ENCODE data around the gene GH1.
"Not testable (repeated sequence)": the region's sequence is repeated elsewhere in the genome, so short reads cannot be mapped to it uniquely, and the experiment has no call there.

GH1 gene

DNA sequence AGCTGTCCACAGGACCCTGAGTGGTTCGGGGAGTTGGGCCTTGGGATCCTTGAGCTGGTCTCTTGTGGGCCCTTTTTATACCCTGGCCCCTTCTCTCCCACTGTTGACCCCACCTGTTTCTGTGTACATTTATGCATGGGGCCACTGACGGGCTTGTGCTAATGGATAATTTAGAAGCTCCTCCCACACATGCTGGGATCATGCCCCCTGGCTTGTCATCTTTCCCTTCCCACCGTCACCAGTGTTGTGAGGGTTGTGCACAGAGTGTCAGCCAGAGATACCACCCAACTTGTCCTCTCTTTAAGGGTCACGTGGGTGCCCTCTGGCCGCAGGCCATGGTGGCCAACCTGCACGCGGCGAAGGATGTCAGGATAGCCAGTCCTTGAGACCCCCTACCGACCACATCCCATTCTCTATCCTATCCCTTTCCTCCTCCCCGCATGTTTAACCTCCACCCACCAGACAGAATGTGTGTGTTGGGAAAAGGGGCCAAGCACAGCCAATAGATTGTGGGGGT lies at the start of gene GH1:
TSS of gene GH1 (minus strand) at position 51 of the 517 bp plus-strand sequence. CDS start 63 bp downstream, outside the sequence.
- not testable (repeated sequence) for H3K27me3 ChIP-seq (ENCODE audit: control insufficient read depth, insufficient read depth, low read length); H3K4me3 ChIP-seq (ENCODE audit: low read length); H3K9ac ChIP-seq (ENCODE audit: low read length); H3K9me3 ChIP-seq (ENCODE audit: control insufficient read depth, low read length); H3K4me1 ChIP-seq (ENCODE audit: control insufficient read depth, insufficient read depth, low read length); H3K36me3 ChIP-seq (ENCODE audit: control insufficient read depth, insufficient read depth, low read length)

DNA sequence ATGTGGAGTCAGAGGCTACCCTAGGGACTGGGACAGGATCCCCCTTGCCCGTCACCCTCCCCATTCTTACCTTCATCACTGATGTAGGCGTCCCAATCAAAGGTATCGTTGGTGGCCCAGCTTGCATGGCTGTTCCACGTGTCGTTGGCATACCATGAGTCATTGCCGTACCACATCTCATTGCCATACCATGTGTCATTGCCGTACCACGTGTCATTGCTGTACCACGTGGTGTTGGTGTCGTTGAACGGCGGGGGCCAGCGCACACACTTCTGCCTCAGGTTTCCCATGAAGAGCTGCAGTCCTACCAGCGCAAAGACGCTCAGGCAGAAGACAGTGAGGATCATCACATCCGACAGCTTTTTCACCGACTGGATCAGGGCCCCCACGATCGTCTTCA lies 49.3 kb upstream of the GH1 start:
- no peaks in the 10 kb centered on the region for H3K36me3 ChIP-seq (ENCODE audit: control insufficient read depth, insufficient read depth, low read length)
- H3K4me3 ChIP-seq (ENCODE audit: low read length) = no peak overlapping the region
- no peaks in the 10 kb centered on the region for H3K9me3 ChIP-seq (ENCODE audit: control insufficient read depth, low read length)
- H3K27me3 ChIP-seq (ENCODE audit: control insufficient read depth, insufficient read depth, low read length) = no peaks in the 10 kb centered on the region
- no peaks in the 10 kb centered on the region for H3K4me1 ChIP-seq (ENCODE audit: control insufficient read depth, insufficient read depth, low read length)
- H3K9ac ChIP-seq (ENCODE audit: low read length) = no peak overlapping the region

DNA sequence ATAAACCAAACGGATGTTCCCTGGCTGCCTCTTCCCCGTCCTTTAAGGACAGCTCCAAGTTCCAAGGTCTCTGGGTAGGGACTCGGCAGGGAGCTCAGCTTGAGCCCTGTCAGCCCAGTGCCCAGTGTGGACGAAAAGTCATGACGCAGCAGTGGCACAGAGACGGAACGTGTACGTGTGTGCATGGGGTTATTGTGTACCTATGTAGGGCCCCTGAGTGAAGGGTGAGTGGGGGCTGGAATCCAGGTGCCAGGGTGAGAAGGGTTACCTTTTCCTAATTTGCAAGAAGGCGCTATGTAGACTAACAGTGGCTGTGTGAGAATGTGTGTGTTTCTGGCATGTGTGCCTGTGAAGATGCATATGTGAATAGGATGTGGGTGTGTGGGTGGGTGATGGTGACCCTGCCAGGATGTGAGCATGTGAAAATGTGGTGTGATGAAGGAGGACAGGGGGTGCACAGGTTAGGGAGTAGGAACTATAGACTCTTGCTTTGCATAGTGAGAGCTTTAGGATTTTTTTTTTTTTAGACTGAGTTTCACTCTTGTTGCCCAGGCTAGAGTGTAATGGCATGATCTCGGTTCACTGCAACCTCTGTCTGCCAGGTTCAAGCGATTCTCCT lies 48.1 kb upstream of the GH1 start:
- Histone ChIP-seq H3K27me3 (ENCODE audit: control insufficient read depth, insufficient read depth, low read length) (no peaks in the 10 kb centered on the region), H3K4me1 (ENCODE audit: control insufficient read depth, insufficient read depth, low read length) (peaks cover under 1% of the 10 kb centered on the region), H3K4me3 (ENCODE audit: low read length) (no peak overlapping the region), H3K36me3 (ENCODE audit: control insufficient read depth, insufficient read depth, low read length) (no peaks in the 10 kb centered on the region), H3K9ac (ENCODE audit: low read length) (no peak overlapping the region), H3K9me3 (ENCODE audit: control insufficient read depth, low read length) (no peaks in the 10 kb centered on the region)

DNA sequence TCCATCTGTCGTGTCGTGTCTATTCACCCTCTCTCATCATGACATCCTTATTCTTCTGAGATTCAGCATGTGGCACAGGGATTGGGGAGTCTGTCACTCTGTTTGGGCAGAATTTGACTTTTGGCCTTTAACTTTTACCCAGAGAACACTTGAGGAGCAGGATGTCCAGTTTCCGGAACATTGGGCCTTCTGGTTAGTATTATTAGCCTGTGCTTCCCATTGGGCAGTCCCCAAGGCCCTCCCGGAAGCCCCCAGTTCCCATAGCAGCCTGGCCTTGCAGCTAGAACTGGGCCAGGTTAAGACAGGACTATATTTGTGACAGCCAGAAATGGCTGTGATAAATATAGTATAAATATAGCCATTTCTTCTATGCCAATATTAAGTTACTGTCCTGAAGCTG lies 44.5 kb upstream of the GH1 start:
- no peaks in the 10 kb centered on the region for H3K27me3 ChIP-seq (ENCODE audit: control insufficient read depth, insufficient read depth, low read length)
- no peaks in the 10 kb centered on the region for H3K9me3 ChIP-seq (ENCODE audit: control insufficient read depth, low read length)
- peaks cover 15% of the 10 kb centered on the region for H3K4me1 ChIP-seq (ENCODE audit: control insufficient read depth, insufficient read depth, low read length)
- H3K9ac ChIP-seq (ENCODE audit: low read length) = no peak overlapping the region
- no peak overlapping the region for H3K4me3 ChIP-seq (ENCODE audit: low read length)
- H3K36me3 ChIP-seq (ENCODE audit: control insufficient read depth, insufficient read depth, low read length) = no peaks in the 10 kb centered on the region

DNA sequence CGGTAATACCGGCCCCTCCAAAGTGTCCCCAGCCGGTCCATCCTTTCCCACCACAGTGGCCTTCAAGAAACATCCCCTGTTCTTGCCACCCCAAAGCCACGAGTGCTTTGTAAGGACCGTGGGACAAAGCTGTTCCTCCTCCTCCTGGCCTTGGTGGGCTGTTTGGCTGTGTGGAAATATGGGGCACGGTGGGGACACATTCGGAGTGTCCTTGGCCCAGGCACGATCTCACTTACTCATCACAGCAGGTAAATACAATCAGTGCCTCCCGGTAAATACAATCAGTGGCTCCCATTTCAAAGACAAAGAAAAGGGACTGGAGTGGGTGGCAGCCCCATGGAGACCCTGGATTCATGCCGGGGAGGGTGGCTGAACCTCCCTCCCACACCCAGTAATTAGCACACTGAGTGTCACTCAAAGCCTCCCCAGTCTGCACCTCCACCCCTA lies 43.7 kb upstream of the GH1 start:
- no peak overlapping the region for H3K9ac ChIP-seq (ENCODE audit: low read length)
- peaks cover 15% of the 10 kb centered on the region for H3K4me1 ChIP-seq (ENCODE audit: control insufficient read depth, insufficient read depth, low read length)
- H3K9me3 ChIP-seq (ENCODE audit: control insufficient read depth, low read length) = no peaks in the 10 kb centered on the region

DNA sequence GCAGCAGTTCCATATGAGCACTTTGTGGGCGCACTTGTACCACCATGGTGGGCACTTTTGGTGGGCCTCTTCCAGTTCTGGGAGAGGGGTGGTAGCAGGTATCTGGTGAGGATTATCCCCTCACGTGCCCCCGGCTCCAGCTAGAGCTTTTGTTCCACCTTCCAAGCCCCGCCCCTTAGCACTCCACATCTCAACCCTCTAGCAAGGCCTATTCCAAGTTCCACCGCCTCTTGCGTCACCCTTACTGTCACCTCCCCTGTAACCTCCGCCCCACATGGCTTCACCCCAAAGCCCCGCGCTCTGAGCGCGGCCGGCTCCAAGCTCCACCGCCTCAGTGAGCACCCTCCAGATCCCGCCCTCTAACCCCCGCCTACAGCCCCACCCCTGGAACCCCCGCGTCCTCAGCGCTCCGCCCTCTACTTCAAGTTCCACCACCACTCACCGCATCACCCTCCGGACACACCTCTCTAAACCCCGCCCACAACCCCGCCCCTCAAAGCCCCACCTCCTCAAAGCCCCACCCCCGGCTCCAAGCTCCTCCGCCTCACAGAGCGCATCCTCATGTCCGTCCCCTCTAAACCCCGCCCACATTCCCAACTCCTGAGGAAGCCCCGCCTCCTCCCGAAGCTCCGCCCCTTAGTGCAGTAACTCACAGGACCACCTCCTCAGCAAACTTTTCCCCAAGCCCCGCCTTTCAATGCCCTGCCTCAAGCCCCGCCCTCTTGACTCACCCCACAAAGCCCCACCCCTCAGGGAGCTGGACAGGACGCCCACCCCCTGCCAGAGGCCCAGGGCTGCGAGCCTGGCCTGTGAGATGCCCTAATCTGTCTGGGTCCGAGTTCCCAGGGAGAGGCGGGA lies 42.9 kb upstream of the GH1 start:
- Histone ChIP-seq H3K4me1 (ENCODE audit: control insufficient read depth, insufficient read depth, low read length) (peaks cover 15% of the 10 kb centered on the region), H3K4me3 (ENCODE audit: low read length) (no peak overlapping the region), H3K9me3 (ENCODE audit: control insufficient read depth, low read length) (no peaks in the 10 kb centered on the region), H3K27me3 (ENCODE audit: control insufficient read depth, insufficient read depth, low read length) (no peaks in the 10 kb centered on the region), H3K36me3 (ENCODE audit: control insufficient read depth, insufficient read depth, low read length) (no peaks in the 10 kb centered on the region), H3K9ac (ENCODE audit: low read length) (no peak overlapping the region)

More for the DNA sequence above, 43.7 kb upstream of the GH1 start:
- Histone ChIP-seq H3K4me3 (ENCODE audit: low read length) (no peak overlapping the region), H3K27me3 (ENCODE audit: control insufficient read depth, insufficient read depth, low read length) (no peaks in the 10 kb centered on the region), H3K36me3 (ENCODE audit: control insufficient read depth, insufficient read depth, low read length) (no peaks in the 10 kb centered on the region)

DNA sequence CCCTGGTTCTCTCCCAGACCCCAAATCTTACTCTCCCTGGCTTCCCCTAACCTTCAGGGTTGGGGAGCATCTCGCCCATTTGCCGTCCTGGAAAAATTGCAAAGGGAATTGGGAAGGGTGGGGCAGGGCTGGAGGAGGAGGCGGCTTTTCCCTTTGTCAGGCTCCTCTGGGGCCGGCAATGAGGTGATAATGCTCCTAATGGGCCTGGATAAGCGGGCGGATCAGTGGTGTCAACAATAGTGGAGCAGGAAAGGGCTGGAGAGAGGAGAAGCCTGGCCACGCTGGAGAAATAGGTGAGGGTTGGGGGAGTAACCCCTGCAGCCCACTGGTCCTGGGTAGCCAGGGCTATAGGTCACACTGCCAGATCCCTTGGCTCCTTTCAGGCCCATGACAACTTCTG lies 41.8 kb upstream of the GH1 start:
- Histone ChIP-seq H3K36me3 (ENCODE audit: control insufficient read depth, insufficient read depth, low read length) (no peaks in the 10 kb centered on the region), H3K27me3 (ENCODE audit: control insufficient read depth, insufficient read depth, low read length) (no peaks in the 10 kb centered on the region), H3K9me3 (ENCODE audit: control insufficient read depth, low read length) (no peaks in the 10 kb centered on the region), H3K4me1 (ENCODE audit: control insufficient read depth, insufficient read depth, low read length) (peaks cover 15% of the 10 kb centered on the region), H3K4me3 (ENCODE audit: low read length) (no peak overlapping the region), H3K9ac (ENCODE audit: low read length) (no peak overlapping the region)

DNA sequence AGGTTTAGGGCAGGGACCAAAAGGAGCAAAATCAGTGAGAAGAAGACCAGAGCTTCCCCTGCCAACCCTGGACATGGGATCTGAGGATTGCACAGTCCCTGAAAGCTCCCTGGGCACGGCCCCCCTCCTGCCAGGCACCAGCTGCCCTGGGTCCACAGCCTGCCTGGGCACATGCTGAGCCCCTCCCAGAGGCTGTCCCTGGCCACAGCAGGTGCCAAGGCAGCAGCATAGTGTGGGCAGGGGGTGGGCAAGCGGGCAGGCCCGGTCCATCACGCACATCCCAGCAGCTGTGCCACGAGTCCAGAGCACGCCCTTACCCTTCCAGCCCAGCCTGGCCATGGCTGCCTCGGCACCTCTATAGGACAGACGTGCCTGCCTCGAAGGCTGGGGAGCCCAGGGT lies 41.4 kb upstream of the GH1 start:
- H3K9me3 ChIP-seq (ENCODE audit: control insufficient read depth, low read length) = no peaks in the 10 kb centered on the region
- H3K4me1 ChIP-seq (ENCODE audit: control insufficient read depth, insufficient read depth, low read length) = peaks cover 15% of the 10 kb centered on the region
- H3K4me3 ChIP-seq (ENCODE audit: low read length) = no peak overlapping the region
- no peaks in the 10 kb centered on the region for H3K27me3 ChIP-seq (ENCODE audit: control insufficient read depth, insufficient read depth, low read length)
- H3K9ac ChIP-seq (ENCODE audit: low read length) = no peak overlapping the region
- no peaks in the 10 kb centered on the region for H3K36me3 ChIP-seq (ENCODE audit: control insufficient read depth, insufficient read depth, low read length)

DNA sequence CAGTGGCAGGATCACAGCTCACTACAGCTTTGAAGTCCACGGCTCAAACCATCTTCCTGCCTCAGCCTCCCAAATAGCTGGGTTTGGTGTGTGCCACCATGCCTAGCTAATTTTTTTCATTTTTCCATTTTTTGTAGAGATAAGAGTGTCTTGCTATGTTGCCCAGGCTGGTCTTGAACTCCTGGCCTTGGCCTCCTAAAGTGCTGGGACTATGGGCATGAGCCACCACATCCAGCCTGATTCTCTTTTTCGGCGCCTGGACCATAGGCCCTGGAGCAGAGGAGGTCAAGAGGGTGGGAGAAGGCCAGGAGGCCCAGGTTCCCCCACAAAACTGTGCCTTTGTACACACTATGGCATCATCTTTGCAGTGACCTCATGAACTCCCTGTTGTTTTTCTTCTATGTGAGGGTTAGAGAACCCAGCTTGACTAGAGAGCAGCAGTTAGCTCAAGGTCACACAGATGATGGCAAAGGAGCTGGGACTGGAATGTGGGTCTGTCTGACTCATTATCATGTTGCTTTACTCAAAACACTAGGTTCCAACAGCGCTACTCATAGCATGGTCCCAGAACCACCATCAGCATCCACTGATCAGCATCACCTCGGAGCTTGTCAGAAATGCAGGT lies 37.8 kb upstream of the GH1 start:
- Histone ChIP-seq H3K4me1 (ENCODE audit: control insufficient read depth, insufficient read depth, low read length) (peaks cover 11% of the 10 kb centered on the region), H3K9ac (ENCODE audit: low read length) (no peak overlapping the region), H3K27me3 (ENCODE audit: control insufficient read depth, insufficient read depth, low read length) (peaks cover 9% of the 10 kb centered on the region), H3K9me3 (ENCODE audit: control insufficient read depth, low read length) (no peaks in the 10 kb centered on the region), H3K4me3 (ENCODE audit: low read length) (no peak overlapping the region), H3K36me3 (ENCODE audit: control insufficient read depth, insufficient read depth, low read length) (no peaks in the 10 kb centered on the region)

DNA sequence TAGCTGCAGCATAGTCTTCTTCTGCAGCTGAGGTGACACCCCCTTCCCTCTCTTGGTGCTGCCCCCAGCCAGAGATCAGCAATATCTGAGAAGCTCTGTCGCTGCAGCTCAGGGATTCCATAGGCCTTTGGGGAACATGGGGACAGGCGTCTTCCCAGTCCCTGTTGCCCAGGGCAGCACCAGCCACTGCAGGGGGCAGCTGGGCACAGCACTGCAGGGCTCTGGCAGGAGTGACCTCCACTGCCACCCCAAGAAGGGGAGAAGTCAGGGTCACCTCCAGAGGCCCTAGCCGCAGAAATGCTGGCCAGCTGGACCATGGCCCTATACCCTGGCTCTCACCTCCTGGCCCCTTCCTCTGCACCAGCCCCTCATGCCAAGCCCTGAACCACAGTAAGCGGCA lies 37.2 kb upstream of the GH1 start:
- Histone ChIP-seq H3K9me3 (ENCODE audit: control insufficient read depth, low read length) (no peaks in the 10 kb centered on the region), H3K4me1 (ENCODE audit: control insufficient read depth, insufficient read depth, low read length) (peaks cover 5% of the 10 kb centered on the region), H3K36me3 (ENCODE audit: control insufficient read depth, insufficient read depth, low read length) (no peaks in the 10 kb centered on the region), H3K4me3 (ENCODE audit: low read length) (no peak overlapping the region), H3K27me3 (ENCODE audit: control insufficient read depth, insufficient read depth, low read length) (peaks cover 9% of the 10 kb centered on the region), H3K9ac (ENCODE audit: low read length) (no peak overlapping the region)

DNA sequence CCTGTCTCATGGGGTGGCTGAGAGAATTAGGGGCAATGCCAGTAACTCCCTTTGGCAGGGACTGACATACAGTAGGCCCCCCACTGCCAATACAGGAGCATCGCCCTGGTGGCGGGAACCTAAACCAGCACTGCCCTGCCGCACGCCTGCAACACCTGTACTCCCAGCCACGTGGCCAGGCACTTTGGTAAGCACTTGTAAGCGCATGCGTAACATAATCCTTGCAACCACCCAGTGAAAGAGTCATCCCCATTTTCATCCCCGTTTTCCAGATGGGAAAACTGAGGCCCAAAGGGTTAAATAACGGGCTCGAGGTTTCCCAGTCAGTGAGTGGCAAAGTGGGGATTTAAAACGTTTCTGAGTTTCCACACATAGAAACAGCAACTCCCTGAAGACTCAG lies 36.6 kb upstream of the GH1 start:
- Histone ChIP-seq H3K9me3 (ENCODE audit: control insufficient read depth, low read length) (no peaks in the 10 kb centered on the region), H3K4me3 (ENCODE audit: low read length) (no peak overlapping the region), H3K9ac (ENCODE audit: low read length) (no peak overlapping the region), H3K27me3 (ENCODE audit: control insufficient read depth, insufficient read depth, low read length) (peaks cover 9% of the 10 kb centered on the region), H3K4me1 (ENCODE audit: control insufficient read depth, insufficient read depth, low read length) (no peaks in the 10 kb centered on the region), H3K36me3 (ENCODE audit: control insufficient read depth, insufficient read depth, low read length) (no peaks in the 10 kb centered on the region)
